AG08395 (cell line): ENCODE measurements around the gene DOK5.

Experiments used
- DNase-seq: peaks from one replicate; pipeline ENCODE4 v3.0.0; 2012; ENCODE audit warnings: mixed read lengths, low spot score

The DOK5 gene

DNA sequence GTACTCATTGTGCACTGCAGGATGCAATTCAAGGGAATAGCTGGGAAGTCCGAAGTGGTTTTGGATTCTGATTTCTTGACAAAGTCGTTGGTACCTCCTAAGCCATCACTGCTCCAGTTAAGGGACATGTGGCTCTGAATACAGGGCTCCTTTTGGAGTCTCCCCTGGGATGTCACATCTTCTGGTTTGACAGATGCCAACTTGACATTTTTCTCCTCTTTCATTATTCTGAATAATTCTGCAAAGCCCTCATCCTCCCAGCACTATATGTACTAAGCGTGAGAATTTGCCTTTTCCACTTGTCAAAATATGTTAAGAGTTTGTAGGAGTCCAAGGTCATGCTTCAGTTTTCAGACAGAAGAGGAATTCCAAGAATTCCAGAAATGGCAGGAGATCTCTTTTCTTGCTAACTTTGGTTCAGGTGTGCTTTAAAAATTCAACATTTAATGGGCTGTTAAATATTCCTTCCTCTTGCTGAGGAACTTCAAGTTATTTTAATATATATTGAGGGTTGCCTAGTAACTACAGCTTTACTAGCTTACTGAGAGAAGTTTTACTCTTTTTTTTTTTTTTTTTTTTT lies 38.7 kb downstream of the DOK5 start:
- no peak for DNase-seq

DNA sequence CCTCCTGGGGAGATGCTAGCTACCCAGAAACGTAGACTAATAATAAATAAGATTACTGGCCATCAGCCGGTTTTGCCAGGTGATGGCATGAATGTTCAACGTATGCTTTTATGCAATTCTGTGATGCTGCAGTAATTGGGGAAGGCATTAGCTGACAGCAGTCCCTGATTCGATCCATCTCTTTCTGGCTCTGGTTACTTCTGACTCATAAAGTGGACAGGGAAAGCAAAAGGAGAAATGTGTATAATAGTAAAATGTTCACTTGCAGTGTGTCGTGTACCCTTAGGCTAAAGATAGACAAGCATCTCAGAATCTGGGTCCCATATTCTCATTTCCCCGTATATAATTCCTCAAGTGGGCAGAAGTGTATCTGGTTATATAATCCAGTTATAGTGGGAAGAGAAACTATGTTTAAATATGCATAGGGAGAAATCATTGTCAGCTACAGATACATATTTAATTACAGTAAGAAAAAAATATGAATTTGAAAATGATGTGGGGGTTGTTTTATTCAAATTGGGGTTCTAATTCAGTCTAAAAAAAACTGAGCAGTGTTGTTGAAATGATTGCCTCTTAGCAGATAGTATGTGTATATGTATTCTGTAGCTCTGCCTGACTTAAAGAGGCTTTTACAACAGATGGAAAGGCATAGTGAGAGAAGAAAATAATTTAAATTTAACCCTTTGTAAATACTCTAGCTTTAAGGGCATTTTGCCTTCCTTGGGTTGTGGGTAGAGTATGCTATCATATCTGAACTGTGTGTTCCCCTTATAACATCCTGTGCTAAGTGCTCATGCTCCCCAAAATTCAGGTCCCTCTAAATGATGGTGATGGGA lies 40.6 kb downstream of the DOK5 start:
- DNase-seq = no peak

DNA sequence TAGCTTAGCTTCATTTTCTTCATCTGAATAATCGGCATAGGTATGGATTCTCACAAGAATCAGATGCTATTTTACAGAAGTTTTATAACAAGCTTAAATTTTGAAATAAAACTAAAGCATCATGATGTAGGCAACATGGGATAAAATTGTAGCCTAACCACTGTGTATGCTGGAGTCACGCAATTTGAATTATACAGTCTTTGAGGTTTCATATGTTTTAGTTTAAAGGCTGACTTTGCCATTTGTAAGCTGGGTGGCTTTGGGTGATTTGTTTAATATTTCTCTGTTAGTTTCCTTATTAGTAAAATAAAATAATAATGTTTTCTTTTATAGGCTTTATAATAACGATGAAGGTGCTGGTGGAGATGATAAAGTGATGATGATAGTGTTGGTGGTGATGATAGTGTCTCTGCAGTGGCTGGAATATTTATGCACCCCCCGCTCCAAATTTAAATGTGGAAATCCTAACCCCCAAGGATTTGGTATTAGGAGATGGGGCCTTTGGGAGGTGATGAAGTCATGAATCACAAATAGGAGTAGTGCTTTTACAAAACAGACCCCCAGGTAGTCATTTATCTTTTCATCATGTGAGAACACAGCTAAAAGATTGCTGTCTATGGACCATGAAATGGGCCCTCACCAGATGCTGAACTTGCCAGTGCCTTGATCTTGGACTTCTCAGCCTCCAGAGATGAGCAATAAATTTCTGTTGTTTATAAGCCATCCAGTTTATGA lies 42.0 kb downstream of the DOK5 start:
- DNase-seq = no peak

DNA sequence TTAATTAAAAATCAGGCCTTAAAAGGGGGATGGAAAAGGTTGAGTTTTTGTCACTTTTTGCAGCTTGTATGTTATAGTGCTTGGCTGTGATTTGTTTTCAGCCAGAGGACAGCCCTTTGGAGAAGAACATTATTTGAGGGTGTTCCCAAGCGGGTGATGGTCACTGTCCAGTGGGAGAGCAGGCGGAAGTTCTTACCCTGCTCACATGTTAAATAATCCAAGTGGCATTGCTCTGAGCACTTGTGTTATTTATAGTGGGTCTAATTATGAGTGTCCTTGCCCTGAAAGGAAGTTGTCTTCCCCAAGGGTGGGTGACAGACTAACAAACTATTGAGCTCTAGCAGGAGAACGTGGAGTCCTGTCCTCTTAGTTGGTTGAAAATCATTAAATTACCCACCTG lies 49.5 kb downstream of the DOK5 start:
- DNase-seq = no peak

DNA sequence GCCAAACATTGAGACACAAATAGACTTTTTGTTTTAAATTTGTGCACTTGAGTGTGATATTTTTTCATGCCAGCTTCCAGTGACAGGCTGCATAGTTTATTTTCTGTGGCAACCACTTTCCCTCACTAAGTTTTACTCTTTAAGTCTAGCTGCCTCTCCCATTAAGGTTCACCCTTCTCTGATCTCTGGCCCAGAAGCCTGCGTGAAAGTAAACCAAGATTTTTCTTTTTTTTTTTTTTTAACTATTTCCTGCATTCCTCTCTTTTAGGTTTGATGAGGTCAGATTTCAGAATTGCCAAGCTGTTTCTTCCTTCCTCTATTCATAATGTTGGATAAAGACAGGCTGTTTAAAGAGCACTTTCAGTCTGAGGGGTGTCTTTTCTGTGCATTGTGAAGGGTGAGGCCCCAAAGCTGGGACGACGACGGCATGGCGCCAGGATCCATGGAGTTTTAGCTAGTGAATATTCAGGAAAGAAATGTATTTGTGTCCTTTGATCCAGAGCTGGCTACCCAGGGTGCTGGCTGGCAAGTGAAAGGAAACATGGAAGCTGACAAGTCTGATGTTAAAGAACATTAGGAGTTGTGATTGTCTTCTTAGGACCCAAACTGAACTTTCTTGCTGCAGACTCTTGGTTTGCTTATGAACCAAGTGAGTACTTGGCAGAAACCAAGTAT lies 50.7 kb downstream of the DOK5 start:
- no peak for DNase-seq

DNA sequence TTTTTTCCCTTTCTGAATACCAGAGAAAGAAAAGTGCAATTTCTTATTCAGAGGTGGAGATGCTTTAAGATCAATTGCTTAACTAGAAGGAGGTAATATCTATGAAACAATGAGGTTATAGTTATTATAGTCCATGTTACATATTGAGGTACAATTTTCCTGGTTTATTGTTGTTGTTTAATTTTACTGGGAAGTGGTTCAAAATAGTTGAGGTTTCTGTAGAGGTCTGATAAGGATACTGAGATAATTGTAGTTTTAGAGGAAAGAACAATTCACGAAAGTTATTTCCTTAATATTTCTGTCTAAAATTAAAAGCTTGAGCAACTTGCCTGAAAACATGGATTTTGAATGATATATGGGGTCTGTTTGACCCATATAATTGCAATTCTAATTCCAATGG lies 51.4 kb downstream of the DOK5 start:
- DNase-seq = no peak

DNA sequence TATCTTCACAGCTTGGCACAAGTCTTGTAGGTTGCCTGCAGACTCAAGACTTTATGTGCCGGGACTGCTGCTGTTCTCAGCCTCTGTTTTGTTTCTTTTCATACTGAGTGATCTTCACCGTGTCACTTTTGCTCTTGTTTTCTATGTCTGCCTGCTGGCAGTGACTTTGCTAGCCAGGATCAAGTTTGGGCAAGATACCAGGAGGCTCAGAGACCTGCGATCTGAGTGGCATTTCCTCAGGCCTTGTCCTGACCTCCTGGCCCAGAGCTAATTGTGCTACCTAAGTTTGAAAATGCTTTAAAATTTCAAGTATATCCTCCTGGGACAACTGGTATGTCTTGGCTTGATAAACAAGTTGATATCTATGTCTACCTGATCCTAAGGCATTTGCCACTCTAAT lies 57.2 kb downstream of the DOK5 start:
- no peak for DNase-seq

DNA sequence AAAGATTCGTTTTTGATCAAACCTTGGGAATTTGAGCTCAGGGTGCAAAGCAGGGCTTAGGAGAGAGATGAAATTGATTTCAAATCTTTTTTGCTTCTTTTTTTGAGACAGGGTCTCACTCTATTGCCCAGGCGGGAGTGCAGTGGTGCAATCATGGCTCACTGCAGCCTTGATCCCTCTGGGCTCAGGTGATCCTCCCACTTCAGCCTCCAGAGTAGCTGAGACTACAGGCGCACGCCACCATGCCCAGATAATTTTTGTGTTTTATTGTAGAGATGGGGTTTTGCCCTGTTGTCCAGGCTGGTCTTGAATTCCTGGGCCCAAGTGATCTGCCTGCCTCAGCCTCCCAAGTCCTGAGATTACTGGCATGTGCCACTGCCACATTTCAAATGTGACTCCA lies 58.7 kb downstream of the DOK5 start:
- DNase-seq = no peak

DNA sequence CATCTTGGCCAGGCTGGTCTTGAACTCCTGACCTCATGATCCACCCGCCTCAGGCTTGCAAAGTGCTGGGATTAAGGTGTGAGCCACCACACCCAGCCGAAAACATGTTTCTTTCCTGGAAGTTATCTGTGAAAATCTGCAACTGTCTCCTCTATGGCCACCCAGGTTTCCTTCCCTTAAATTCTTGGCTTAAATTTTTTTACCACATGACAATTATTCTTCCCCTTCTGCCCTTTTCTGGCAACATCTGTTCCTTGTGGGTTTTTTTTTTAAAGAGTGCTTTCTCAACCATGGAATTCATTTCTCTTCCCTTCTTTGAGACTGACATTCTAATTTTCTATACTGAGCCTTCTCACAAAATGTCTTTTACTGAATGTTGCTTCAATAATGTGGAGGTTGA lies 59.6 kb downstream of the DOK5 start:
- DNase-seq = no peak

DNA sequence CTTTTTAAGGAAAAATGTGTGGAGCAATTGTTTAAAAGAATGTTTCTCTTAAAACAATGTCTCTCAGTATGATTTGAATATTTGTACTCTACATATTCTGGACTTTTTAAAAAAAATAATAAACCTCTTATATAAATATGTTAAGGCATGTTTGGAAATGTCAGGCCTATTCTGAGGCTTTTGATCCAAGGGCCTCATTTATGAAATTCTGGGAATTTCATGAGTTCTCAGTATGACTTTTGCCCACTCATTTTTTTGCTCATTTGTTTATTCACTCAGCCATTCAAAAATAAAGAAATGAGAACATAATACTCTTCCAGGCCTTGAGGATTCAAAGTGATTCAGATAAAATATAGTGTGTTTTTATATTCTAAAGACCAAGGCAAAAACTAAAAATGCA lies 60.4 kb downstream of the DOK5 start:
- DNase-seq = no peak

DNA sequence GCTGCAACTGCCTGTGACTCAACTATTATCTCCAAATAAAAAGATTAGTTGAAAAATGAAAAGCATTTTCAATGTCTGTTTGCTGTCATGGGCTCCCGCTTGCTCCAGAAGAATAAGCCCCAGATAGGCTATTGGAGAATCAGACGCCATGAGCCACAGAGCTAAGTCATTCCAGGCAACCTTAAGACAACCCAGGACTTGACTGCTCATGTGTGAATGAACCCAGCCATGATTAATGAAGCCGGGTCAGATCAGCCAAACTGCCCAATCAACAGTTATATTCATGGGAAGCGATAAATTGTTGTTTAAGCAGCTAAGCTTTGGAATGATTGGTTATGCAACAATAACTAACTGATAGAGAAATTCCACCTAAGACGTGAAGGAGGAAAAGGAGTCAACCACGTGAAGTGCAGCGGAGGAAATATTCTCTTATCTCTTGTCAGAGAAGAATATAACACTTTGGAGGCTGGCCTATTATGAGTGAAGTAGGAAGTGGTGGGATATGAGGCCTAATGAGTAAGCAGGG lies 64.2 kb downstream of the DOK5 start:
- no peak for DNase-seq

DNA sequence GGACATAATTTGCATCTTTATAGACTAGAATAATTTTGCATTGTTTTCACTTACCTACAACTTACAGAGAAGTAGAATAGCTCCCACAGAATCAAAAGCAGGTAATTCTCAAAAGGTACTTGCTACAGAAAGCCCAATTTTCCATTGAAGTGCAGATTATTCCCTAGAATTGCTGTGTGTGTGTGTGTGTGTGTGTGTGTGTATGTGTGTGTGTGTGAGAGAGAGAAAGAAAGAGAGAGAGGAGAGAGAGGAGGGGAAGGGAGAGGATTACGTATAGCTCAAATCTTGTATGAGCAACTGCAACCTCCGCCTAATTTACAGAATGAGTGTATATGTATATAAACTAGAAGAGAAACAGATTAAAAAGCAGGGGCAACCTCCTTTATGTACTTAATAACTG lies 68.0 kb downstream of the DOK5 start:
- no peak for DNase-seq

DNA sequence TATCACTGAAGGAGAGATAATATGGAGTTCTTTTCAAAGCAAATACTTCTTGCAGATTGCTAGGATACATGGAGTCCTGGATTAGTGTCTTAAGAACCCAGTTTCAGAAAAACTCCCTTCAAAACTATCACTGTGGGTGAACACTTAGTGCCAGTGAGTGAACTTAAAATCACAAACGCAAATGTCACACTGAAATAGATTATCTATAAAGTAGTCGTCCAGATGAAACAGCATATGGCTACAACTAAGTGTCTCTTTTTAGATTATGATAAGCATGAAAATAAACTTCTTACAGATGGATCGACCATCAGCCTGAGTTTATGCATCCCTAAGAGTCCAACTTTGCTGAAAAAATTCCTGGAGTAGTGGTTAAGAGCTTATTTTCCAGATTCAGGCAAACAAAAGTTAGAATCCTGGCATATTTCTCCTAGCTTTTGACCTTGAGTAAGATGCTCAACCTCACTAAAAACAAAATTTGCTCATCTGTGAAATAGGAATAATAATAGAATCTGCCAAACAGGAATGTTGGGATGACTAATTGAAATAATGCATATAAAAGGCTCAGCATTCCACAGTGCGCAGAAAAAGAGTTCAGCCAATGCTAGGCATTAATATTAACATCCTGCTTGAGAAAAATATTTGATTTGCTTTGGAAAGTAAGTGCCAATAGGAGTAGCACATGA lies 70.4 kb downstream of the DOK5 start:
- no peak for DNase-seq

DNA sequence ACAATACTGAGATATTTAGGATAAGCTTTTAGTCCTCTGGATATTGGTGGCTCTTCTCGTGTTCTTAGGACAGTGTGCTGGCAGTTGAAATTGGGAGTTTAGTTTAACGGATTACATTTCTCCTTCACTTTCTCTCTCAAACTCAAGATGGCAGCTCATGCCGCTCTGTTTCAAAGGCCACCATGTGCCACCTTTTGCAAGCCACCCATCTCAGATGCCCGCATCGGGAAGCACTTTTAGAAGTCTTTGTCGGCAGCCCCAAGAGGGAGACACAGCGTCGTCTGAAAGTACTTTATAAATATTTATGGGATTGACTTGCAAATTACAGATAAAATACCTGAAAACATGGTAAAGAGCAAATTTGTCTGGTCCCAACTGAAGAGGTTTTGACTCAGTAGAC lies 73.5 kb downstream of the DOK5 start:
- DNase-seq = no peak

DNA sequence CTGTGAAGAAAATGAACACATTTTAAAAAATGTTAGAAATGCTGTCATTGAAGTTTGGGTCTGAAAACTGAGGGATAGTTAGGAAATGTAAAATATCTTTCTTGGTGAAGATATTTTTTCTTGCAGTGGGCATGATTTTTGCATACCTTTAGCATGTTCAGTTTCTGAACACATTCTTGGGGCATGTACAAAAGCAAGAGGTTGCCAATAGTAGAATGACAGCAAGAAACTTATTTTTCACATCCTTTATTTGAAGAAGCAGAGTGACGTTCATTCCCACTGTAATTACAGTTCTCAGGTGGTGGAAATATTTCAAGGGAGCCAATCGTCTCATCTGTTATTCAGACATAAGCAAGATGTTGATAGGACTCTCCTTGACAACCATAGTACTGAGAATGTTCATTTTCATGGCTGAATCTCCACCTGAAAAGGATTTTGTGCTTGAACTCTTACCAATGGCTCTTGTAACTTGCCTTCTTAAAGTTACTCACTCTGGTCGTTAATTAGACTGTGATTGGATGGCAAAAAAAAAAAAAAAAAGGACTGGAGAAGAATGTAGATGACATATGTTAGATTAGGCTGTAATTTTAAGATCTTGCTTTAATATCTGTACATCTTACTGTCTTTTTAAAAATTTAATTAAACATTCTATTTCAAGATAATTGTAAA lies 74.4 kb downstream of the DOK5 start:
- DNase-seq = no peak

DNA sequence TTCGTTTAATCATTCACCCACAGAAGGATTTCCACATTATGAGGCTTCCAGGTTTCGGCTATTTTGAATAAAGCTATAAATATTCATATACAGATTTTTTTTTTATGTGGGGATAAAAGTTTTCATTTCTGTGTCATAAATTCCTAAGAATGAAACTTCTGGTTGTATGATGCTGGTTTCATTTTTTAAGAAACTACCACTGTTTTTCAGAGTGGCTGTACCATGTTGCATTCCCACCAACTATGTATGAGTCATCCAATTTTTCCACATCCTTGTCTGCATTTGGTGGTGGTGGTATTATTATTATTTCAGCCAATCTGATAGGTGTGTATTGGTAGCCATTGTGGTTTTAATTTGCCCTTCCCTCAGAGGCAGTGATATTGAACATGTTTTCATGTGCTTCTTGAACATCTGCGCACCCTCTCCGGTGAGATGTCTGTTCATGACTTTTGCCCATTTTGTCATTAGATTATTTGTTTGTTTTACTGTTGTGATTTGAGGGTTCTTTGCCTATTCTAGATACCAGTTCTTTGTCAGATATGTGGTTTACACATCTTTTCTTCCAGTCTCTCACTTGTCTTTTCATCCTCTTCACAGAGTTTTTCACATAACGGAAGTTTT lies 75.5 kb downstream of the DOK5 start:
- DNase-seq = no peak

DNA sequence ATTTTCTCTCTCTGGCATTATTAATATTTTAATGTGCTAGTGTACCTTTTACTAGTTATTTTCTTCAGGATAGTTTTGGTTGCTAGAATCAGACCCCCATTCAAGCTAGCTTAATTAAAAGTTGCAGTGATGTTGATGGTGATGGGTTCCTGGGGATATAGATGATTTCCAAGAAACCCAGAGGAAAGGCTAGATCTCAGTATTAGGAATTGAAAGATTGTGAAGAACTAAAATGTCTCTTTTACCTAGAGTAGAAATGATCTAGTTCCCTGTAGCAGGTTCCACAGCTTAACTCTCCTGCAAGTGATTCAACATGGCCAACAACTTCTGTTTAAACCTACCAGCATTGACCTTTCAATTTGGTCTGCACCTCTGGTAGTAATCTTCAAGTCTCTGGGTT lies 78.6 kb downstream of the DOK5 start:
- DNase-seq = no peak

DNA sequence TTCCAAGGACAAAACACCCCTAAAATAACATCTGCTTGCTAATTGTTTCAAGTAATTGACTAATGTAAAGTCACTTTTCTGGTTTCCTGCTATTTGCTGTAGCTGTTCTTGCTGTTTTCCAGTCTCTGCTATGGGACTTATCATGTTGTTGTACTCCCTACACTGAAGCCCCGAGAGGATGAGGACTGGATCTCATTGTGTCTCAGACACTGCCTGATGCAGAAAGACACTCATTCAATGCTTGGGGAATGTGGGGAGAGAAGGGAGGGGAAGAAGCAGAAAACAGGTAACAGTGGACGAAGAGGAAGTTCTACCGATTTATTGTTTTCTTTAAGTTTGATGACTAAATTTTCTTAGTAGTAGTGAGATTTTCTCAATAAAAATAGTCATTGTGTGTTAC lies 79.8 kb downstream of the DOK5 start:
- DNase-seq = no peak

DNA sequence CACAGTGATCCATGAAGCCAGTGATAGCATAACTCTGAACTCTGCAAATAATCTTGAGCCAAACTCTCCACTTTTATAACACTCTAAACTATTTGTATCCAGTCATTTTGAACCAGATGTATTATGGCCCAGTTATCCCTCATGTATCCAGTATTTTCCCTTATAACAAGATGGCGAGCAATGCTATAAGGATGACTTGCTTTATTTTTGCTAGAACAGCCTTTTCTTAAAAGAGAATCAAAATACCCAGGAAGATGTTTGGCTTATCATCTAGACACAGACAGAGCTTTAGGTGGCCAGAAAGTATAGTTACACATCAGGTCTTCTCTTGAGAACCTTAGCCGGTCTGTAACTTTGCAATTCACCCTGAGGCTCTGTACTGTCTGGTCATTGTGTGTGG lies 81.0 kb downstream of the DOK5 start:
- DNase-seq = no peak

DNA sequence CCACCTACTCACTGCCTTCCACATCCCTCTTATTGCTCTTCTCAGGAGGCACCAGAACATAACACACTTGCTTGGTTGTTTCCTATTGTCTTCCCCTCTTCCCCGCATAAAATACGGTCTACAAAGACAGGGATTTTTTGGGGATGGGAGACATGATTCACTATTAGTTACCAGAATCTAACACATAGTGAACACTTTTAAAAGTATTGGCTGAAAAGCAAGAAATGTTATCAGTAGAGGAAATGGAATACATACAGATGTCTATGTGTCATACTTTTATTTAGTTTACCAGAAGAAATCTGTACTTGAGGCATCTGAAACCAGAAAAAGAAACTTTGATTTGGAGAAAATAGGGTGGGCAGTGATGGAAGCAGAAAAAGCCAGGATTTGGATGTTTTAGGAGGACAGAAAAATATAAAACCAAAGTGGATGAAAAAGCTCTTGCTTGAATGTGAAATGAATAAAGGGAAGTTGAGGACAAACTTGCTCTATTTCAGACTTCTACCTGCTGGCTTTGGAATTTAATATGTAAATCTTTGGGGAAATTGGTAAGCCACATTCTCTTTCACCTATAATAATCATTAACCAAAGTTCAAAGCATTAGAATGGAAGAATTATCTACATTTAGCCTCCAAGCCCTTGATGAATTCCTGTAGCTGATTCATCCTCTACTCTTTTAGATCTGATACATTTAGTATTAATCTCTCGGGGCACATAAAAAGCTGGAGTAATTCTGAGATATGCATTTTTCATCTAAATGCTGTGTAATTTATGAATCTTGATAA lies 82.6 kb downstream of the DOK5 start:
- DNase-seq = no peak
